HepG2 (cell line): ENCODE results near the gene MORN1. TPM values are rescaled to one million over a fixed set of nuclear protein-coding genes. Genes with fewer than 3 reads are reported as not detected.

ENCODE experiments used
- ATAC-seq: fragments of 200-7000 bp; cut with Tn5 transposase; 3 replicates; pipeline ENCODE4 v1.9.1; 2020; ENCODE audit warnings: mild to moderate bottlenecking, moderate library complexity
- BruUV-seq: library from RNA; stranded (reverse); fragments of 400-500 nt; replicated peaks from 2 replicates; lab custom pipeline; 2021; lab: Mats Ljungman, UMichigan
- CTCF ChIA-PET: fragments of 300-600 bp; formaldehyde crosslinking; extraction: SDS; loops from one replicate; lab custom pipeline; 2021; ENCODE audit warnings: low total read pairs, inconsistent platforms, low intra/inter-chr PET ratio; lab: Yijun Ruan, JAX
- POLR2A ChIA-PET: fragments of 350-600 bp; sonication (Branson Sonifier 250); formaldehyde crosslinking; loops from one replicate; lab custom pipeline; 2020; ENCODE audit warnings: antibody characterized with exemption, inconsistent platforms; lab: Yijun Ruan, JAX
- DNase-seq: peaks from one replicate; pipeline ENCODE4 v3.0.0-alpha.2; 2015; ENCODE audit warnings: low spot score
- FAIRE-seq: peaks from 3 replicates; lab custom pipeline; 2011; peaks lifted over from hg19 to GRCh38; lab: Jason Lieb, UNC
- H2AFZ ChIP-seq: one replicate; pipeline ENCODE4 v1.6.1; 2011; ENCODE audit warnings: low read length, inconsistent platforms
- H3K27ac ChIP-seq: fragments of 300-600 bp; 3 replicates; pipeline ENCODE4 v1.8.0; 2011; ENCODE audit warnings: mixed run types, mild to moderate bottlenecking, mixed read lengths, low read length, inconsistent platforms; ENCODE audit not compliant: insufficient read depth; ENCODE audit errors: extremely low read length
- H3K27me3 ChIP-seq, 2 experiments: fragments of 200-600 bp in 1 of 2; 2 replicates in 1 of 2; 3 replicates in 1 of 2; pipeline versions ENCODE4 v1.6.0 to v1.8.0; 2011; ENCODE audit warnings: low read length in 2 of 2, mild to moderate bottlenecking in 2 of 2, moderate library complexity in 2 of 2, inconsistent platforms in 1 of 2; ENCODE audit not compliant: insufficient read depth in 2 of 2, control insufficient read depth in 1 of 2
- H3K36me3 ChIP-seq, 2 experiments: fragments of 200-600 bp in 1 of 2; replicated peaks in 1 of 2; 2 replicates in 1 of 2; 3 replicates in 1 of 2; pipeline versions ENCODE4 v1.5.1 to v1.8.0; 2011; ENCODE audit warnings: low read length in 2 of 2, inconsistent platforms in 1 of 2; ENCODE audit not compliant: insufficient read depth in 2 of 2, control insufficient read depth in 1 of 2
- H3K4me1 ChIP-seq: 2 replicates; pipeline ENCODE4 v1.5.1; 2012; ENCODE audit warnings: low read length, inconsistent platforms; ENCODE audit not compliant: insufficient read depth
- H3K4me2 ChIP-seq: 2 replicates; pipeline ENCODE4 v1.6.0; 2011; ENCODE audit warnings: low read depth, low read length, inconsistent platforms
- H3K4me3 ChIP-seq, 3 experiments: fragments of 200-600 bp in 1 of 3; sonication (generic), shearing (Covaris generic) in 1 of 3; replicated peaks in 1 of 3; 2 replicates each; pipeline ENCODE4 v1.5.1; 2011 to 2016; ENCODE audit warnings: low read length in 3 of 3, inconsistent platforms in 2 of 3, low read depth in 2 of 3, mild to moderate bottlenecking in 2 of 3, control low read depth in 1 of 3, mixed read lengths in 1 of 3; ENCODE audit not compliant: insufficient read depth in 1 of 3
- H3K79me2 ChIP-seq: one replicate; pipeline ENCODE4 v1.6.1; 2011; ENCODE audit warnings: low read length, inconsistent platforms; ENCODE audit not compliant: insufficient read depth
- H3K9ac ChIP-seq: 2 replicates; pipeline ENCODE4 v1.6.0; 2011; ENCODE audit warnings: mild to moderate bottlenecking, low read depth, low read length, inconsistent platforms; ENCODE audit not compliant: insufficient read depth
- H3K9me3 ChIP-seq: 2 replicates; pipeline ENCODE4 v1.5.1; 2012; ENCODE audit warnings: mild to moderate bottlenecking, low read length
- H4K20me1 ChIP-seq: 2 replicates; pipeline ENCODE4 v1.6.0; 2011; ENCODE audit warnings: inconsistent platforms, mild to moderate bottlenecking, low read length, moderate library complexity; ENCODE audit not compliant: insufficient read depth
- AGO2 ChIP-seq: fragments of 200-400 bp; formaldehyde crosslinking; optimal IDR thresholded peaks from 2 replicates; pipeline ENCODE3; 2017; ENCODE audit warnings: mild to moderate bottlenecking, low read depth, low read length, moderate library complexity
- AKAP8 ChIP-seq: sonication (generic); formaldehyde crosslinking; IDR thresholded peaks from 2 replicates; pipeline ENCODE4 v1.5.1; 2020; ENCODE audit warnings: mild to moderate bottlenecking, missing genetic modification reagents
- ATRX ChIP-seq: sonication (generic); formaldehyde crosslinking; IDR thresholded peaks from 2 replicates; pipeline ENCODE4 v1.4.0; 2020; ENCODE audit warnings: missing genetic modification reagents, borderline replicate concordance
- CHD2 ChIP-seq: IDR thresholded peaks from 2 replicates; pipeline ENCODE4 v1.6.1; 2011; ENCODE audit warnings: low read depth, low read length, improper control_type of control experiment
- CSRNP2 ChIP-seq: sonication (generic); formaldehyde crosslinking; conservative IDR thresholded peaks from 2 replicates; pipeline ENCODE4 v1.8.0; 2022; ENCODE audit warnings: low read depth, missing genetic modification reagents
- FOXO4 ChIP-seq: sonication (generic); formaldehyde crosslinking; conservative IDR thresholded peaks from 2 replicates; pipeline ENCODE4 v1.8.1; 2023; ENCODE audit warnings: missing genetic modification reagents
- GATAD1 ChIP-seq: IDR thresholded peaks from 2 replicates; pipeline ENCODE4 v1.6.1; 2016; ENCODE audit warnings: missing genetic modification reagents, missing compliant biosample characterization
- KLF15 ChIP-seq: sonication (generic); formaldehyde crosslinking; IDR thresholded peaks from 2 replicates; pipeline ENCODE4 v1.8.1; 2023; ENCODE audit warnings: borderline replicate concordance, mild to moderate bottlenecking, inconsistent platforms, missing genetic modification reagents, mixed read lengths
- NFYB ChIP-seq: sonication (generic); formaldehyde crosslinking; IDR thresholded peaks from 2 replicates; pipeline ENCODE4 v1.4.0; 2020; ENCODE audit warnings: missing genetic modification reagents
- TCF7L2 ChIP-seq: IDR thresholded peaks from 2 replicates; pipeline ENCODE4 v1.6.1; 2011; ENCODE audit warnings: mild to moderate bottlenecking, low read depth, low read length, moderate library complexity
- TSC22D2 ChIP-seq: sonication (generic); formaldehyde crosslinking; IDR thresholded peaks from 2 replicates; pipeline ENCODE4 v1.5.1; 2020; ENCODE audit warnings: missing genetic modification reagents, mild to moderate bottlenecking, borderline replicate concordance
- ZNF281 ChIP-seq: sonication (generic); formaldehyde crosslinking; IDR thresholded peaks from 2 replicates; pipeline ENCODE4 v1.4.0; 2020; ENCODE audit warnings: missing genetic modification reagents, borderline replicate concordance
- ZNF383 ChIP-seq: sonication (generic); formaldehyde crosslinking; IDR thresholded peaks from 2 replicates; pipeline ENCODE4 v1.4.0; 2020; ENCODE audit warnings: missing genetic modification reagents, mild to moderate bottlenecking, borderline replicate concordance
- ZNF567 ChIP-seq: sonication (generic); formaldehyde crosslinking; IDR thresholded peaks from 2 replicates; pipeline ENCODE4 v1.8.1; 2023; ENCODE audit warnings: mild to moderate bottlenecking, missing genetic modification reagents, borderline replicate concordance
- WGBS: methylation state at CpG from one replicate; pipeline ENCODE4 v1.1.6; 2017; ENCODE audit warnings: low lambda C conversion rate; 5-methylcytosine and 5-hydroxymethylcytosine counted together
- in situ Hi-C: cut with HindIII; loops from 2 replicates; pipeline ENCODE4 v1.10.0; 2017; ENCODE audit warnings: low pct_unique_long_range_greater_than_20kb; ENCODE audit not compliant: extremely low pct_ligation_motif_present
- intact Hi-C: fragments of 100-400 bp; cut with micrococcal nuclease; formaldehyde crosslinking; loops from one replicate; pipeline ENCODE4 v1.10.0; 2022; ENCODE audit not compliant: unreplicated experiment
- polyA plus RNA-seq, 8 experiments: library from polyadenylated mRNA; depleted of rRNA in 3 of 8; stranded (reverse) in 7 of 8; unstranded in 1 of 8; fragments of >200 nt; fragmentation: Illumina TruSeq in 4 of 8; extraction: Trizol in 4 of 8; gene quantifications; 2 replicates each; pipeline versions ENCODE4 v1.2.1 to v1.2.3, GENCODE V29; 2011 to 2016; ENCODE audit warnings: low read depth in 4 of 8, missing spikeins in 1 of 8, mixed read lengths in 1 of 8; ENCODE audit not compliant: insufficient read depth in 1 of 8
- total RNA-seq, 5 experiments: library from RNA; depleted of rRNA; stranded (reverse); fragments of >200 nt; fragmentation: Illumina TruSeq; extraction: Trizol; gene quantifications; 2 replicates each; pipeline ENCODE4 v1.2.3, GENCODE V29; 2016; ENCODE audit warnings: low read depth in 1 of 5

Gene MORN1
- total and polyA plus RNA-seq, 2 of the 13 experiments (the other 11 are each of a cell fraction or from before 2014, with no cell fraction given) = 3.1 to 6.5 TPM

GRCh38 chr1:2304282-2304681 is 87.1 kb downstream of the MORN1 start:
- Histone ChIP-seq H2AFZ (no peak overlapping the region), H3K9ac (no peak overlapping the region), H3K36me3 (peaks cover 16 to 58% of the 10 kb centered on the region in 2 experiments; a peak in 4 of 5 replicates), H3K27me3 (no peaks in the 10 kb centered on the region), H3K79me2 (peaks cover 21% of the 10 kb centered on the region), H3K4me1 (peaks cover 10% of the 10 kb centered on the region), H4K20me1 (peaks cover 24% of the 10 kb centered on the region), H3K27ac (no peak overlapping the region), H3K9me3 (no peaks in the 10 kb centered on the region), H3K4me3 (no peak overlapping the region), H3K4me2 (no peak overlapping the region)
- TF ChIP-seq AKAP8 (no peak), AGO2 (peak; percentile 58)
- DNase-seq (no peak), ATAC-seq (no peak), FAIRE-seq (no peak)
- BruUV-seq = no TSS peak
- in situ Hi-C loops = no loop called here
- 98% methylated on average over 17 of the region's 22 CpGs for WGBS
- ChIA-PET CTCF (no interaction called here), POLR2A (no interaction called here)
- intact Hi-C loops = no loop called here

- no peak for FAIRE-seq
- no peak overlapping the region for H3K4me2 ChIP-seq
- H3K79me2 ChIP-seq = peaks cover 24% of the 10 kb centered on the region
- no peaks in the 10 kb centered on the region for H3K27me3 ChIP-seq
- no peak for DNase-seq
- H4K20me1 ChIP-seq = peaks cover 26% of the 10 kb centered on the region
- H3K27ac ChIP-seq = no peak overlapping the region
- intact Hi-C loops = no loop called here
- ChIA-PET CTCF (no interaction called here), POLR2A (no interaction called here)
- H3K36me3 ChIP-seq = peaks cover 16 to 56% of the 10 kb centered on the region in 2 experiments; a peak in 4 of 5 replicates
- no peak overlapping the region for H3K4me3 ChIP-seq
- H2AFZ ChIP-seq = no peak overlapping the region
- WGBS = over 99% methylated on average over 26 of the region's 26 CpGs
- in situ Hi-C loops = no loop called here
- no TSS peak for BruUV-seq
- H3K4me1 ChIP-seq = peaks cover 9% of the 10 kb centered on the region
- no peak overlapping the region for H3K9ac ChIP-seq
- no peak for ATAC-seq
- no peaks in the 10 kb centered on the region for H3K9me3 ChIP-seq
- TF ChIP-seq CHD2 (no peak), KLF15 (no peak), ZNF383 (CRISPR knock-in tag) (no peak), ZNF567 (no peak), NFYB (CRISPR knock-in tag) (no peak), GATAD1 (CRISPR knock-in tag) (no peak), CSRNP2 (CRISPR knock-in tag) (no peak), ZNF281 (no peak), TCF7L2 (no peak), FOXO4 (CRISPR knock-in tag) (no peak), TSC22D2 (CRISPR knock-in tag) (no peak), ATRX (CRISPR knock-in tag) (no peak)
Measured at GRCh38 chr1:2303781-2304180, 87.6 kb downstream of the MORN1 start.
